SK-N-MC (cell line): ENCODE results near the gene DAAM1.

Experiments
- EZH2 ChIP-seq: fragments of 200-600 bp; sonication (generic); IDR thresholded peaks from one replicate; pipeline ENCODE4 v1.6.1; 2017; ENCODE audit warnings: antibody characterized with exemption
- POLR2AphosphoS5 ChIP-seq: IDR thresholded peaks from 2 replicates; pipeline ENCODE4 v1.6.1; 2012; ENCODE audit warnings: mild to moderate bottlenecking, low read depth, low read length, borderline replicate concordance

DNA sequence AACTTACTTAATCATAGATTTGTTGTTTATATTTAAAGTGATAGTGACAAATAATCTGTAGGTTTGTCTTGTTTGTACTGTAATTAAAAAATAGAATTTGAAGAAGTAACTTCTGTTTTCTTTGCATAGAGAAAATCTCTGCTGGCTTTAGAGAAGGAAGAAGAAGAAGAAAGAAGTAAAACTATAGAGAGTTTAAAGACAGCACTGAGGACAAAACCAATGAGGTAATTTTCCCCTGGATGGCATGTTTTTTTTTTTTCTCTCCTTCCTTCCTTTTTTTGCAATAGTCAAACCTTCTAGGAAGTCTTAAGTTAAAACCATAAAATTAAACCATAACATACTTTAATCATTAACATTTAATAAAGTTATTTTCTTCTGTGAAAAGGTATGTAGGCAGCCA is 131.9 kb downstream of the DAAM1 start:
- no peak for TF ChIP-seq EZH2
- no peak for TF ChIP-seq POLR2AphosphoS5
